ENCODE measurements around the gene PROC. TPM values are rescaled to one million over a fixed set of nuclear protein-coding genes. Genes with fewer than 3 reads are reported as not detected.

The PROC gene
- total RNA-seq, 1 donor from 2014 or later, result not detected

DNA sequence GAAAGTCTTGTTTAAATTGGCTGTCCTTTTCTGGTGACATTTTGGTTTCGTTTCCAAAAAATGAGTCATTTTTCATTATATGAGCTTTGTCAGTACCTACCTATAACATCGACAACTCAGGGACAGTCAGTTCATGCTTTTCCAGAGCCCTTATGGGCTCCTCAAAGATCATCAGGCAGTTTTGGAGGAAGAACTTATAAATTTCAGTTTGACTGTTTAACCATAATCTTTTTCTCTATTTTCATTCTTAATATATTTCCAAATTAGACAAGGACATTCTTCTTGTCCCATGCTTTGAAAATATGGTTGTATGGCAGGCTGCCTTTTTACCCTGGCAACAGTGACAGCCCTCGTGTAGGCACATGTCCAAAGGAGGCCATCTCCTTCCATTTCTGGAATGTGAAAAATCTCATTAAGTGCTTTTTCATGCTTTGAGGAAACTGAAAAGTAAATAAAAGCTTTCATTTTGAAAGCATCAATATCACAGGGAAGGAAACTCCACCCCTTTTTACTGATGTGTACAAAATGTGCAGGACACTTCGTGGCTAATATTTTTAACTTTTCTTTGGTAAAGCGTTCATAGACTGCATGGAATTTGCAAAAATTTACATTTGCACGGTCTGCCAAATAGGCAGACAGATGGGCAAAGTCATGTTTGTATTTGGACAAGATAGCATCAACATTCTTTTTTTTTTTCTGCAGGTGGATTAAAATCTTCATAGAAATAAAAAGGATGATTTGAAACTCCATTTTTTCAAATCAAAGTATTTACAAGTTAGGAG is 7.2 kb upstream of the PROC start:
- Mint-ChIP-seq H3K36me3 (ENCODE audit: low read depth, unreplicated experiment) (no peaks in the 10 kb centered on the region), H3K27ac (ENCODE audit: unreplicated experiment) (no peak overlapping the region)
- TF ChIP-seq, protein P1, sequence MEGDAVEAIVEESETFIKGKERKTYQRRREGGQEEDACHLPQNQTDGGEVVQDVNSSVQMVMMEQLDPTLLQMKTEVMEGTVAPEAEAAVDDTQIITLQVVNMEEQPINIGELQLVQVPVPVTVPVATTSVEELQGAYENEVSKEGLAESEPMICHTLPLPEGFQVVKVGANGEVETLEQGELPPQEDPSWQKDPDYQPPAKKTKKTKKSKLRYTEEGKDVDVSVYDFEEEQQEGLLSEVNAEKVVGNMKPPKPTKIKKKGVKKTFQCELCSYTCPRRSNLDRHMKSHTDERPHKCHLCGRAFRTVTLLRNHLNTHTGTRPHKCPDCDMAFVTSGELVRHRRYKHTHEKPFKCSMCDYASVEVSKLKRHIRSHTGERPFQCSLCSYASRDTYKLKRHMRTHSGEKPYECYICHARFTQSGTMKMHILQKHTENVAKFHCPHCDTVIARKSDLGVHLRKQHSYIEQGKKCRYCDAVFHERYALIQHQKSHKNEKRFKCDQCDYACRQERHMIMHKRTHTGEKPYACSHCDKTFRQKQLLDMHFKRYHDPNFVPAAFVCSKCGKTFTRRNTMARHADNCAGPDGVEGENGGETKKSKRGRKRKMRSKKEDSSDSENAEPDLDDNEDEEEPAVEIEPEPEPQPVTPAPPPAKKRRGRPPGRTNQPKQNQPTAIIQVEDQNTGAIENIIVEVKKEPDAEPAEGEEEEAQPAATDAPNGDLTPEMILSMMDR (IDR thresholded peaks at IDR 0.05; ENCODE audit: unreplicated experiment), result no peak

DNA sequence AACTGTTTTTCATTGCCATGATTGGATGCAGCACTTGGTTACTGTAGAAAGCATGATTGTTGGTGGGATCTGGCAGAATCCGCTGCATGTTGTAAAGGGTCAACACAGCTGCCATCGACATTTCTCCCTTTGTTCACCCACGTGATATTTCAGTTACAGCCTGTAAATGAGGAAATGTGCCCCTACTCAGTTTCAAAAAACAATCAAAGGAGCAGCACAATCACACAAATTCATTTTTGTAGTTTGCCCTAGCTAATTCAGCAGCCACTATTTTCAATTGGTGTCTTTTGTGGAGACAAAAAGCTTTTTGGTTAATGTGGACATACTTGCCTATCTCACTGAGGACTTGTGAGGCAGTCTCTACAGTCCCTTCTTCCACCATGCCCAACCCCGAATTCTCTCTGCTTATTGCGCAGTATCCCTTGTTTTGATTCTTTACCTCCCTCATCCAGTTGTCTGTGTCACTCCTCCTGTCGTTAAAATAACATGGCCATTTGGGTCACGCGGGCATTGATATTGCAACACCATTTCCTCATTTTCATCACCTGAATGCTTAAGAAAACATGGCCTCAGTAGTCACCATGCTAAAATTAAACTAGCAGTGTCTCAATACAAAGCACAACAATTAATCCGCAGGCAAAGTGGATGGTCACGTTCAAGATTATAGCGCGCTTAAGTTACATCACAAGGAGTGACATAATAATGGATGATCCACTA is 6.4 kb upstream of the PROC start:
- no peak for DNase-seq (ENCODE audit: low spot score)
- Mint-ChIP-seq H3K4me1 (ENCODE audit: unreplicated experiment) (peaks cover 2% of the 10 kb centered on the region), H3K9me3 (ENCODE audit: unreplicated experiment) (no peaks in the 10 kb centered on the region), H3K27me3 (ENCODE audit: unreplicated experiment) (peaks cover 3% of the 10 kb centered on the region), H3K36me3 (ENCODE audit: low read depth, unreplicated experiment) (no peaks in the 10 kb centered on the region), H3K4me3 (ENCODE audit: unreplicated experiment) (no peak overlapping the region), H3K27ac (ENCODE audit: unreplicated experiment) (no peak overlapping the region)
- TF ChIP-seq, protein P1 (IDR thresholded peaks at IDR 0.05; ENCODE audit: unreplicated experiment), result no peak

More for the DNA sequence above, 7.2 kb upstream of the PROC start:
- no peak overlapping the region for H3K4me3 Mint-ChIP-seq (ENCODE audit: unreplicated experiment)
- H3K27me3 Mint-ChIP-seq (ENCODE audit: unreplicated experiment), result peaks cover 2% of the 10 kb centered on the region
- no peak for DNase-seq (ENCODE audit: low spot score)
- no peaks in the 10 kb centered on the region for H3K9me3 Mint-ChIP-seq (ENCODE audit: unreplicated experiment)
- H3K4me1 Mint-ChIP-seq (ENCODE audit: unreplicated experiment), result peaks cover 2% of the 10 kb centered on the region

DNA sequence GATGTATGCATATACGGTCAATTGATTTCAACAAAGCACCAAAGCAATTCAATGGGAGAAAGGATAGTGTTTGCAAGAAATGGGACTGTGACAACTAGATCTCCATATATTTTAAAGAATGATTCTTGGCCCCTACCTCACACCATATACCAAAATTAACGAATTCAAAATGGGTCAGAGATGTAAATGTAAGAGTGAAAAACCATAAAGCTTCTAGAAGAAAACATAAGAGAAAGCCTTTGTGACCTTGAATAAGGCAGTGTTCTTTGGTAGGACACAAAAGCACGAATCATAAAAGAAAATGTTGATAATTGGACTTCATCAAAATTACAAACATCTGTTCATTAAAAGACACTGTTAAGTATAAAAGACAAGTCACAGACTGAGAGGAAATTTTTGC is 5.0 kb upstream of the PROC start:
- no peak for DNase-seq (ENCODE audit: low spot score)
- TF ChIP-seq, protein P1 (IDR thresholded peaks at IDR 0.05; ENCODE audit: unreplicated experiment), result no peak
- Mint-ChIP-seq H3K36me3 (ENCODE audit: low read depth, unreplicated experiment) (no peaks in the 10 kb centered on the region), H3K27me3 (ENCODE audit: unreplicated experiment) (peaks cover 12% of the 10 kb centered on the region), H3K4me1 (ENCODE audit: unreplicated experiment) (peaks cover 2% of the 10 kb centered on the region), H3K9me3 (ENCODE audit: unreplicated experiment) (no peaks in the 10 kb centered on the region), H3K27ac (ENCODE audit: unreplicated experiment) (peak overlapping the region; percentile 43), H3K4me3 (ENCODE audit: unreplicated experiment) (no peak overlapping the region)

DNA sequence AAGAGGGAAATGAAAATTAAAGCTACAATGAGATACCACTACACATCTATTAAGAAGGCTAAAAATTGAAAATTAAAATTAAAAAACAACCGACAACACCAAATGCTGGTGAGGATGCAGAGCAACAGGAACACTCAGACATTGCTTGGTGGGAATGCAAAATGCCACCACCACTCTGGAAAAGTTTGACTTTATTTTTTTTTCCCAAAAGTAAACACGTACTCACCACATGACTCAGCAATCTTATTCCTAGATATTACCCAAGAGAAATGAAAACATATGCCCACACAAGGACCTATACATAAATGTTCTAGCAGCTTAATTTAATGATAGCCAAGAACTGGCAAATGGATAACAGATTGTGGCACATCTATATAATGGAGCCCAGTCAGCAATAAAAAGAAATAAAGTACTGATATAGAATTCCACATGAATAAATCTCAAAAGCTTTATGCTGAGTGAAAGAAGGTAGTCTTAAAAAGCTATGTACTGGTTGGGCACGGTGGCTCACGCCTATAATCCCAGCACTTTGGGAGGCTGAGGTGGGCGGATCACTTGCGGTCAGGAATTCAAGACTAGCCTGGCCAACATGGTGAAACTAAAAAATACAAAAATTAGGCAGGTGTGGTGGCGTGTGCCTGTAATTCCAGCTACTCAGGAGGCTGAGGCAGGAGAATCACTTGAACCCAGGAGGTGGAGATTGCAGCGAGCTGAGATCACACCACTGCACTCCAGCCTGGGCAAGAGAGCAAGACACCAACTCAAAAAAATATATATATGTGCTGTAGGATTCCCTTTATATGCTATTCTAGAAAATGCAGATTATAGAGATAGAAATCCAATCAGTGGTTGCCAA is 4.2 kb upstream of the PROC start:
- TF ChIP-seq, protein P1 (IDR thresholded peaks at IDR 0.05; ENCODE audit: unreplicated experiment), result no peak
- H3K4me3 Mint-ChIP-seq (ENCODE audit: unreplicated experiment), result no peak overlapping the region
- peak overlapping the region; percentile 43 for H3K27ac Mint-ChIP-seq (ENCODE audit: unreplicated experiment)
- H3K36me3 Mint-ChIP-seq (ENCODE audit: low read depth, unreplicated experiment), result no peaks in the 10 kb centered on the region
- H3K9me3 Mint-ChIP-seq (ENCODE audit: unreplicated experiment), result no peaks in the 10 kb centered on the region
- H3K4me1 Mint-ChIP-seq (ENCODE audit: unreplicated experiment), result no peaks in the 10 kb centered on the region
- no peak for DNase-seq (ENCODE audit: low spot score)
- peaks cover 11% of the 10 kb centered on the region for H3K27me3 Mint-ChIP-seq (ENCODE audit: unreplicated experiment)
